SU-DHL-6 (cell line): ENCODE results near the gene EGFL6.

Experiments used
- EZH2phosphoT487 ChIP-seq: fragments of 200-600 bp; sonication (generic), shearing (Covaris generic); conservative IDR thresholded peaks from 2 replicates; pipeline ENCODE4 v1.6.1; 2018; ENCODE audit warnings: mild to moderate bottlenecking, antibody characterized with exemption, low read length, moderate library complexity, mixed read lengths
- TF ChIP-seq, protein P1 (sequence below): fragments of 200-600 bp; sonication (generic); IDR thresholded peaks from one replicate; pipeline ENCODE4 v1.5.1; 2017; ENCODE audit warnings: antibody characterized with exemption, mild to moderate bottlenecking, low read length, moderate library complexity; ENCODE audit not compliant: insufficient read depth, poor library complexity, severe bottlenecking

GRCh38 chrX:13579661-13580060 is 10.3 kb downstream of the EGFL6 start:
- TF ChIP-seq, protein P1, sequence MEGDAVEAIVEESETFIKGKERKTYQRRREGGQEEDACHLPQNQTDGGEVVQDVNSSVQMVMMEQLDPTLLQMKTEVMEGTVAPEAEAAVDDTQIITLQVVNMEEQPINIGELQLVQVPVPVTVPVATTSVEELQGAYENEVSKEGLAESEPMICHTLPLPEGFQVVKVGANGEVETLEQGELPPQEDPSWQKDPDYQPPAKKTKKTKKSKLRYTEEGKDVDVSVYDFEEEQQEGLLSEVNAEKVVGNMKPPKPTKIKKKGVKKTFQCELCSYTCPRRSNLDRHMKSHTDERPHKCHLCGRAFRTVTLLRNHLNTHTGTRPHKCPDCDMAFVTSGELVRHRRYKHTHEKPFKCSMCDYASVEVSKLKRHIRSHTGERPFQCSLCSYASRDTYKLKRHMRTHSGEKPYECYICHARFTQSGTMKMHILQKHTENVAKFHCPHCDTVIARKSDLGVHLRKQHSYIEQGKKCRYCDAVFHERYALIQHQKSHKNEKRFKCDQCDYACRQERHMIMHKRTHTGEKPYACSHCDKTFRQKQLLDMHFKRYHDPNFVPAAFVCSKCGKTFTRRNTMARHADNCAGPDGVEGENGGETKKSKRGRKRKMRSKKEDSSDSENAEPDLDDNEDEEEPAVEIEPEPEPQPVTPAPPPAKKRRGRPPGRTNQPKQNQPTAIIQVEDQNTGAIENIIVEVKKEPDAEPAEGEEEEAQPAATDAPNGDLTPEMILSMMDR, result no peak
- TF ChIP-seq EZH2phosphoT487, result no peak
